Mesenchymal stem cell (in vitro differentiated cells and primary cell): ENCODE measurements around the gene AAK1.

Experiments
- DNase-seq: peaks from one replicate; pipeline ENCODE4 v3.0.0-alpha.2; 2013
- H2AFZ ChIP-seq: one replicate; pipeline ENCODE4 v1.6.1; 2013; ENCODE audit warnings: low read depth, mild to moderate bottlenecking, control low read depth, inconsistent platforms, low read length, moderate library complexity
- H2AK5ac ChIP-seq: 2 replicates; pipeline ENCODE4 v1.6.1; 2013; ENCODE audit warnings: low read length, moderate library complexity, mild to moderate bottlenecking, inconsistent platforms; ENCODE audit not compliant: severe bottlenecking
- H2BK120ac ChIP-seq: one replicate; pipeline ENCODE4 v1.6.1; 2013; ENCODE audit warnings: low read depth, mild to moderate bottlenecking, inconsistent platforms, low read length, moderate library complexity
- H2BK12ac ChIP-seq, 2 experiments: one replicate each; pipeline ENCODE4 v1.6.1; 2013; ENCODE audit warnings: inconsistent platforms in 2 of 2, low read length in 2 of 2, mild to moderate bottlenecking in 2 of 2, moderate library complexity in 2 of 2, control low read depth in 1 of 2
- H2BK15ac ChIP-seq: one replicate; pipeline ENCODE4 v1.6.1; 2013; ENCODE audit warnings: mild to moderate bottlenecking, low read depth, inconsistent platforms; ENCODE audit not compliant: poor library complexity, severe bottlenecking
- H2BK5ac ChIP-seq: 2 replicates; pipeline ENCODE4 v1.6.1; 2013; ENCODE audit warnings: low read depth, mild to moderate bottlenecking, low read length, control low read depth, inconsistent platforms; ENCODE audit not compliant: poor library complexity, severe bottlenecking
- H3K14ac ChIP-seq, 2 experiments: one replicate each; pipeline ENCODE4 v1.6.1; 2013; ENCODE audit warnings: inconsistent platforms in 2 of 2, low read length in 2 of 2, control low read depth in 1 of 2, mild to moderate bottlenecking in 1 of 2, moderate library complexity in 1 of 2
- H3K18ac ChIP-seq, 2 experiments: one replicate each; pipeline ENCODE4 v1.6.1; 2013; ENCODE audit warnings: inconsistent platforms in 2 of 2, low read length in 2 of 2, control low read depth in 1 of 2, low read depth in 1 of 2, mild to moderate bottlenecking in 1 of 2
- H3K23ac ChIP-seq, 2 experiments: one replicate each; pipeline ENCODE4 v1.6.1; 2013; ENCODE audit warnings: inconsistent platforms in 2 of 2, low read length in 2 of 2, mild to moderate bottlenecking in 2 of 2, moderate library complexity in 2 of 2, control low read depth in 1 of 2
- H3K27ac ChIP-seq: 2 replicates; pipeline ENCODE4 v1.5.1; 2013; ENCODE audit warnings: mild to moderate bottlenecking, moderate library complexity, low read length, control low read depth, inconsistent platforms; ENCODE audit not compliant: poor library complexity, severe bottlenecking
- H3K27me3 ChIP-seq, 2 experiments: 2 replicates each; pipeline versions ENCODE4 v1.6.1 to v1.7.0; 2013; ENCODE audit warnings: low read length in 2 of 2, mild to moderate bottlenecking in 2 of 2, moderate library complexity in 2 of 2, control low read depth in 1 of 2, inconsistent platforms in 1 of 2; ENCODE audit not compliant: control insufficient read depth in 1 of 2, insufficient read depth in 1 of 2
- H3K36me3 ChIP-seq, 2 experiments: 2 replicates each; pipeline versions ENCODE4 v1.6.1 to v1.7.0; 2013; ENCODE audit warnings: low read length in 2 of 2, control low read depth in 1 of 2, inconsistent platforms in 1 of 2, low read depth in 1 of 2, mild to moderate bottlenecking in 1 of 2; ENCODE audit not compliant: insufficient read depth in 2 of 2, control insufficient read depth in 1 of 2
- H3K4ac ChIP-seq, 2 experiments: one replicate each; pipeline ENCODE4 v1.6.1; 2013; ENCODE audit warnings: inconsistent platforms in 2 of 2, low read length in 2 of 2, mild to moderate bottlenecking in 2 of 2, moderate library complexity in 2 of 2, control low read depth in 1 of 2, low read depth in 1 of 2
- H3K4me1 ChIP-seq: 2 replicates; pipeline ENCODE4 v1.6.1; 2013; ENCODE audit warnings: low read depth, low read length, control low read depth; ENCODE audit not compliant: control insufficient read depth, insufficient read depth
- H3K4me2 ChIP-seq: 2 replicates; pipeline ENCODE4 v1.6.1; 2013; ENCODE audit warnings: low read length, mild to moderate bottlenecking, inconsistent platforms; ENCODE audit not compliant: poor library complexity, severe bottlenecking
- H3K4me3 ChIP-seq, 2 experiments: 2 replicates each; pipeline versions ENCODE4 v1.5.1 to v1.7.0; 2013; ENCODE audit warnings: low read length in 2 of 2, mild to moderate bottlenecking in 2 of 2, control low read depth in 1 of 2, low read depth in 1 of 2; ENCODE audit not compliant: insufficient read depth in 1 of 2
- H3K79me1 ChIP-seq: replicated peaks from 2 replicates; pipeline ENCODE4 v1.6.1; 2013; ENCODE audit warnings: mild to moderate bottlenecking, control low read depth, low read length, inconsistent platforms; ENCODE audit not compliant: poor library complexity, severe bottlenecking
- H3K9ac ChIP-seq: 2 replicates; pipeline ENCODE4 v1.7.0; 2013; ENCODE audit warnings: mild to moderate bottlenecking, low read length, moderate library complexity
- H3K9me3 ChIP-seq: 2 replicates; pipeline ENCODE4 v1.7.0; 2013; ENCODE audit warnings: mild to moderate bottlenecking, low read length; ENCODE audit not compliant: control insufficient read depth
- H4K8ac ChIP-seq: one replicate; pipeline ENCODE4 v1.6.1; 2013; ENCODE audit warnings: inconsistent platforms, mild to moderate bottlenecking, low read length, moderate library complexity
- H4K91ac ChIP-seq: one replicate; pipeline ENCODE4 v1.6.1; 2013; ENCODE audit warnings: mild to moderate bottlenecking, low read length, inconsistent platforms
- WGBS: methylation state at CpG from one replicate; pipeline ENCODE4 v1.1.7; 2013; ENCODE audit warnings: mixed read lengths; 5-methylcytosine and 5-hydroxymethylcytosine counted together

The AAK1 gene

GRCh38 chr2:69660637-69661036 is 17.1 kb upstream of the AAK1 start:
- Histone ChIP-seq H2BK120ac (no peak overlapping the region), H2AK5ac (no peak overlapping the region), H3K18ac (no peak overlapping the region), H3K9ac (no peak overlapping the region), H2BK15ac (no peak overlapping the region), H3K14ac (no peak overlapping the region), H3K27ac (no peak overlapping the region), H3K79me1 (no peaks in the 10 kb centered on the region), H2BK5ac (no peak overlapping the region), H3K4me2 (no peak overlapping the region), H3K36me3 (no peaks in the 10 kb centered on the region), H3K27me3 (no peaks in the 10 kb centered on the region), H3K23ac (no peak overlapping the region), H3K4me1 (no peaks in the 10 kb centered on the region), H2BK12ac (no peak overlapping the region), H3K9me3 (no peaks in the 10 kb centered on the region), H2AFZ (no peak overlapping the region), H3K4me3 (no peak overlapping the region), H3K4ac (no peak overlapping the region), H4K91ac (no peak overlapping the region), H4K8ac (no peak overlapping the region)
- WGBS: 57% methylated on average over 1 of the region's 1 CpG
- no peak for DNase-seq

- Histone ChIP-seq H3K9ac (no peak overlapping the region), H3K4ac (no peak overlapping the region), H3K27ac (no peak overlapping the region), H2BK15ac (no peak overlapping the region), H4K91ac (no peak overlapping the region), H4K8ac (no peak overlapping the region), H2BK5ac (no peak overlapping the region), H3K14ac (no peak overlapping the region), H3K4me3 (no peak overlapping the region), H2AFZ (no peak overlapping the region), H3K23ac (no peak overlapping the region), H3K4me2 (no peak overlapping the region), H3K36me3 (no peaks in the 10 kb centered on the region), H2AK5ac (no peak overlapping the region), H3K79me1 (no peaks in the 10 kb centered on the region), H3K9me3 (no peaks in the 10 kb centered on the region), H3K18ac (no peak overlapping the region), H2BK12ac (no peak overlapping the region), H3K27me3 (no peaks in the 10 kb centered on the region), H2BK120ac (no peak overlapping the region), H3K4me1 (no peaks in the 10 kb centered on the region)
- whole genome bisulfite sequencing: 69% methylated on average over 2 of the region's 2 CpGs
- no peak for DNase-seq
Measured at GRCh38 chr2:69659941-69660483, 16.5 kb upstream of the AAK1 start.

GRCh38 chr2:69659349-69659748 is 15.8 kb upstream of the AAK1 start:
- no peaks in the 10 kb centered on the region for H3K36me3 ChIP-seq
- H4K8ac ChIP-seq: no peak overlapping the region
- H3K27ac ChIP-seq: no peak overlapping the region
- H3K4ac ChIP-seq: no peak overlapping the region
- no peak for DNase-seq
- no peaks in the 10 kb centered on the region for H3K27me3 ChIP-seq
- H2AFZ ChIP-seq: no peak overlapping the region
- H2BK15ac ChIP-seq: no peak overlapping the region
- no peaks in the 10 kb centered on the region for H3K9me3 ChIP-seq
- H2BK12ac ChIP-seq: no peak overlapping the region
- H3K23ac ChIP-seq: no peak overlapping the region
- H4K91ac ChIP-seq: no peak overlapping the region
- no peak overlapping the region for H3K4me3 ChIP-seq
- no peak overlapping the region for H2BK5ac ChIP-seq
- H3K14ac ChIP-seq: no peak overlapping the region
- no peak overlapping the region for H3K4me2 ChIP-seq
- WGBS: 97% methylated on average over 1 of the region's 1 CpG
- H3K18ac ChIP-seq: no peak overlapping the region
- no peak overlapping the region for H3K9ac ChIP-seq
- no peaks in the 10 kb centered on the region for H3K4me1 ChIP-seq
- no peak overlapping the region for H2AK5ac ChIP-seq
- no peaks in the 10 kb centered on the region for H3K79me1 ChIP-seq
- no peak overlapping the region for H2BK120ac ChIP-seq

DNA sequence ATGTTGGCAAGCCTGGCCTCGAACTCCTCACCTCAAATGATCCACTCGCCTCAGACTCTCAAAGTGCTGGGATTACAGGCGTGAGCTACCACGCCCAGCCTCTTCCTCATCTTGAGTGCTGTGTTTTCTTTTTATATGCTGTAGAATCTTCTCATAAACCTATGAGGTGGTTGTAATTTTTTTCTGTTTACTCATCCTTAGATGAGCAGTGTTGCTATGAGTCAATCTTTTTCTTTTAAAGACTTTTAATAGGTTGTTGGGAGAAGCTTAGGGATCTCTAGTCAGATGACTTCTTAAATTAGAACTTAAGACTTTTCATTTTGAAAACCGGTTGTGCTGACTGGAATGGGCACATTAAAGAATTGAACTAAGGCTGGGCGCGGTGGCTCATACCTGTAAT is 8.7 kb upstream of the AAK1 start:
- Histone ChIP-seq H3K14ac (no peak overlapping the region), H3K27me3 (no peaks in the 10 kb centered on the region), H3K79me1 (no peaks in the 10 kb centered on the region), H3K18ac (peak overlapping the region in 1 of 2 experiments; percentile 24), H3K27ac (peak overlapping the region; percentile 49), H3K4me3 (no peak overlapping the region), H2BK5ac (no peak overlapping the region), H2BK120ac (no peak overlapping the region), H3K9ac (peak overlapping the region; percentile 61), H2BK12ac (no peak overlapping the region), H3K9me3 (no peaks in the 10 kb centered on the region), H4K8ac (no peak overlapping the region), H4K91ac (no peak overlapping the region), H3K23ac (no peak overlapping the region), H3K36me3 (no peaks in the 10 kb centered on the region), H2AK5ac (no peak overlapping the region), H3K4me2 (no peak overlapping the region), H3K4me1 (peaks cover 6% of the 10 kb centered on the region), H2BK15ac (no peak overlapping the region), H3K4ac (no peak overlapping the region), H2AFZ (no peak overlapping the region)
- 67% methylated on average over 5 of the region's 7 CpGs for WGBS
- peak; percentile 82 for DNase-seq
